HEK293 (cell line): ENCODE measurements around the gene VAV3.
A peak's percentile ranks its signal among the peaks of the same experiment; 100 is the strongest.

Experiments used
- AEBP2 ChIP-seq: fragments of 450-650 bp; formaldehyde crosslinking; IDR thresholded peaks from 2 replicates; pipeline ENCODE4 v1.5.1; 2016; ENCODE audit warnings: missing biosample characterization, missing genetic modification characterization, borderline replicate concordance
- GLIS2 ChIP-seq: fragments of 450-650 bp; formaldehyde crosslinking; IDR thresholded peaks from 2 replicates; pipeline ENCODE4 v1.5.1; 2016; ENCODE audit warnings: missing biosample characterization, missing genetic modification characterization
- KLF1 ChIP-seq: fragments of 450-650 bp; formaldehyde crosslinking; IDR thresholded peaks from 2 replicates; pipeline ENCODE4 v1.5.1; 2016; ENCODE audit warnings: missing biosample characterization, missing genetic modification characterization
- KLF7 ChIP-seq: fragments of 450-650 bp; formaldehyde crosslinking; IDR thresholded peaks from 2 replicates; pipeline ENCODE4 v1.5.1; 2016; ENCODE audit warnings: missing biosample characterization, missing genetic modification characterization, borderline replicate concordance
- OVOL3 ChIP-seq: fragments of 450-650 bp; formaldehyde crosslinking; IDR thresholded peaks from 2 replicates; pipeline ENCODE4 v1.5.1; 2016; ENCODE audit warnings: missing biosample characterization, missing genetic modification characterization
- PBX3 ChIP-seq: sonication (generic); formaldehyde crosslinking; IDR thresholded peaks from 2 replicates; pipeline ENCODE4 v1.8.1; 2022; ENCODE audit warnings: mild to moderate bottlenecking, moderate library complexity, missing genetic modification reagents
- SCRT2 ChIP-seq: fragments of 450-650 bp; formaldehyde crosslinking; IDR thresholded peaks from 2 replicates; pipeline ENCODE4 v1.5.1; 2016; ENCODE audit warnings: missing biosample characterization, missing genetic modification characterization
- ZBTB11 ChIP-seq: fragments of 450-650 bp; formaldehyde crosslinking; conservative IDR thresholded peaks from 2 replicates; pipeline ENCODE4 v1.5.1; 2016; ENCODE audit warnings: low read depth, missing biosample characterization, missing genetic modification characterization
- ZBTB44 ChIP-seq: fragments of 450-650 bp; IDR thresholded peaks from 2 replicates; pipeline ENCODE4 v1.5.1; 2018; ENCODE audit warnings: missing biosample characterization, mild to moderate bottlenecking, missing genetic modification characterization
- ZNF114 ChIP-seq: fragments of 450-650 bp; formaldehyde crosslinking; IDR thresholded peaks from 2 replicates; pipeline ENCODE4 v1.5.0; 2017; ENCODE audit warnings: missing biosample characterization, missing genetic modification characterization
- ZNF16 ChIP-seq: fragments of 450-650 bp; formaldehyde crosslinking; IDR thresholded peaks from 2 replicates; pipeline ENCODE4 v1.5.1; 2016; ENCODE audit warnings: low read depth, missing biosample characterization, missing genetic modification characterization
- ZNF175 ChIP-seq: fragments of 450-650 bp; formaldehyde crosslinking; IDR thresholded peaks from 2 replicates; pipeline ENCODE4 v1.5.1; 2016; ENCODE audit warnings: missing biosample characterization, missing genetic modification characterization
- ZNF19 ChIP-seq: fragments of 450-650 bp; formaldehyde crosslinking; IDR thresholded peaks from 2 replicates; pipeline ENCODE4; 2016; ENCODE audit warnings: missing biosample characterization, missing genetic modification characterization, low read depth
- ZNF266 ChIP-seq: fragments of 450-650 bp; formaldehyde crosslinking; IDR thresholded peaks from 2 replicates; pipeline ENCODE4 v1.5.1; 2016; ENCODE audit warnings: missing biosample characterization, missing genetic modification characterization, low read depth
- ZNF335 ChIP-seq: fragments of 450-650 bp; formaldehyde crosslinking; conservative IDR thresholded peaks from 2 replicates; pipeline ENCODE4 v1.5.1; 2016; ENCODE audit warnings: missing biosample characterization, missing genetic modification characterization
- ZNF366 ChIP-seq: fragments of 450-650 bp; formaldehyde crosslinking; conservative IDR thresholded peaks from 2 replicates; pipeline ENCODE4 v1.5.1; 2016; ENCODE audit warnings: missing biosample characterization, missing genetic modification characterization
- ZNF391 ChIP-seq: fragments of 450-650 bp; formaldehyde crosslinking; IDR thresholded peaks from 2 replicates; pipeline ENCODE4 v1.5.1; 2016; ENCODE audit warnings: low read depth, missing biosample characterization, missing genetic modification characterization, borderline replicate concordance
- ZNF529 ChIP-seq: fragments of 450-650 bp; formaldehyde crosslinking; IDR thresholded peaks from 2 replicates; pipeline ENCODE4 v1.5.1; 2017; ENCODE audit warnings: missing genetic modification characterization, missing biosample characterization; ENCODE audit not compliant: insufficient replicate concordance
- ZNF701 ChIP-seq: fragments of 450-650 bp; formaldehyde crosslinking; IDR thresholded peaks from 2 replicates; pipeline ENCODE4 v1.5.1; 2016; ENCODE audit warnings: missing biosample characterization, missing genetic modification characterization
- ZNF747 ChIP-seq: fragments of 450-650 bp; formaldehyde crosslinking; IDR thresholded peaks from 2 replicates; pipeline ENCODE4 v1.5.1; 2016; ENCODE audit warnings: missing biosample characterization, missing genetic modification characterization
- ZNF777 ChIP-seq: fragments of 450-650 bp; formaldehyde crosslinking; IDR thresholded peaks from 2 replicates; pipeline ENCODE4 v1.5.1; 2017; ENCODE audit warnings: missing biosample characterization, missing genetic modification characterization, borderline replicate concordance
- ZNF830 ChIP-seq: fragments of 450-650 bp; IDR thresholded peaks from 2 replicates; pipeline ENCODE4 v1.5.0; 2018; ENCODE audit warnings: missing biosample characterization, missing genetic modification characterization, low read depth, mild to moderate bottlenecking, moderate library complexity
- TF ChIP-seq, protein P1 (sequence below): fragments of 450-650 bp; formaldehyde crosslinking; IDR thresholded peaks from 2 replicates; pipeline ENCODE4 v1.5.1; 2016; ENCODE audit warnings: missing biosample characterization, missing genetic modification characterization, low read depth
- TF ChIP-seq, protein P2 (sequence below): fragments of 450-650 bp; formaldehyde crosslinking; IDR thresholded peaks from 2 replicates; pipeline ENCODE4 v1.5.1; 2017; ENCODE audit warnings: missing biosample characterization, missing genetic modification characterization
- TF ChIP-seq, protein P3 (sequence below): IDR thresholded peaks from 2 replicates; pipeline ENCODE4 v1.6.1; 2011; ENCODE audit warnings: mild to moderate bottlenecking, low read depth, low read length, borderline replicate concordance
- TF ChIP-seq, protein P4 (sequence below): fragments of 450-650 bp; formaldehyde crosslinking; IDR thresholded peaks from 2 replicates; pipeline ENCODE4 v1.5.1; 2017; ENCODE audit warnings: missing biosample characterization, missing genetic modification characterization

VAV3 gene

GRCh38 chr1:107682467-107682866 is 282.5 kb downstream of the VAV3 start (continued):
- TF ChIP-seq KLF7 (tag by site-specific recombination) (peak; percentile 86; the same call in 1 of the 2 replicates), ZNF701 (tag by site-specific recombination) (no peak), ZNF391 (tag by site-specific recombination) (no peak), ZNF16 (tag by site-specific recombination) (no peak), GLIS2 (no peak), ZNF529 (tag by site-specific recombination) (no peak), ZNF175 (tag by site-specific recombination) (no peak), SCRT2 (tag by site-specific recombination) (no peak), ZBTB11 (tag by site-specific recombination) (no peak), ZNF366 (peak; percentile 66), ZNF777 (tag by site-specific recombination) (no peak), ZBTB44 (tag by site-specific recombination) (peak; percentile 79; the same call in 1 of the 2 replicates), AEBP2 (no peak), OVOL3 (tag by site-specific recombination) (peak; percentile 91; the same call in 1 of the 2 replicates), ZNF114 (tag by site-specific recombination) (no peak), PBX3 (CRISPR knock-in tag) (no peak), ZNF747 (tag by site-specific recombination) (no peak), ZNF19 (tag by site-specific recombination) (no peak), ZNF335 (tag by site-specific recombination) (no peak), KLF1 (tag by site-specific recombination) (peak; percentile 93), ZNF830 (tag by site-specific recombination) (no peak), ZNF266 (tag by site-specific recombination) (no peak)
- TF ChIP-seq, protein P1, sequence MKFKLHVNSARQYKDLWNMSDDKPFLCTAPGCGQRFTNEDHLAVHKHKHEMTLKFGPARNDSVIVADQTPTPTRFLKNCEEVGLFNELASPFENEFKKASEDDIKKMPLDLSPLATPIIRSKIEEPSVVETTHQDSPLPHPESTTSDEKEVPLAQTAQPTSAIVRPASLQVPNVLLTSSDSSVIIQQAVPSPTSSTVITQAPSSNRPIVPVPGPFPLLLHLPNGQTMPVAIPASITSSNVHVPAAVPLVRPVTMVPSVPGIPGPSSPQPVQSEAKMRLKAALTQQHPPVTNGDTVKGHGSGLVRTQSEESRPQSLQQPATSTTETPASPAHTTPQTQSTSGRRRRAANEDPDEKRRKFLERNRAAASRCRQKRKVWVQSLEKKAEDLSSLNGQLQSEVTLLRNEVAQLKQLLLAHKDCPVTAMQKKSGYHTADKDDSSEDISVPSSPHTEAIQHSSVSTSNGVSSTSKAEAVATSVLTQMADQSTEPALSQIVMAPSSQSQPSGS (tag by site-specific recombination), result no peak
- TF ChIP-seq, protein P2, sequence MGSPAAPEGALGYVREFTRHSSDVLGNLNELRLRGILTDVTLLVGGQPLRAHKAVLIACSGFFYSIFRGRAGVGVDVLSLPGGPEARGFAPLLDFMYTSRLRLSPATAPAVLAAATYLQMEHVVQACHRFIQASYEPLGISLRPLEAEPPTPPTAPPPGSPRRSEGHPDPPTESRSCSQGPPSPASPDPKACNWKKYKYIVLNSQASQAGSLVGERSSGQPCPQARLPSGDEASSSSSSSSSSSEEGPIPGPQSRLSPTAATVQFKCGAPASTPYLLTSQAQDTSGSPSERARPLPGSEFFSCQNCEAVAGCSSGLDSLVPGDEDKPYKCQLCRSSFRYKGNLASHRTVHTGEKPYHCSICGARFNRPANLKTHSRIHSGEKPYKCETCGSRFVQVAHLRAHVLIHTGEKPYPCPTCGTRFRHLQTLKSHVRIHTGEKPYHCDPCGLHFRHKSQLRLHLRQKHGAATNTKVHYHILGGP (tag by site-specific recombination), result 0 out of 2 replicates have a peak, but pooled peaks have one; percentile 11
- TF ChIP-seq, protein P3, sequence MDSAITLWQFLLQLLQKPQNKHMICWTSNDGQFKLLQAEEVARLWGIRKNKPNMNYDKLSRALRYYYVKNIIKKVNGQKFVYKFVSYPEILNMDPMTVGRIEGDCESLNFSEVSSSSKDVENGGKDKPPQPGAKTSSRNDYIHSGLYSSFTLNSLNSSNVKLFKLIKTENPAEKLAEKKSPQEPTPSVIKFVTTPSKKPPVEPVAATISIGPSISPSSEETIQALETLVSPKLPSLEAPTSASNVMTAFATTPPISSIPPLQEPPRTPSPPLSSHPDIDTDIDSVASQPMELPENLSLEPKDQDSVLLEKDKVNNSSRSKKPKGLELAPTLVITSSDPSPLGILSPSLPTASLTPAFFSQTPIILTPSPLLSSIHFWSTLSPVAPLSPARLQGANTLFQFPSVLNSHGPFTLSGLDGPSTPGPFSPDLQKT, result no peak
- TF ChIP-seq, protein P4, sequence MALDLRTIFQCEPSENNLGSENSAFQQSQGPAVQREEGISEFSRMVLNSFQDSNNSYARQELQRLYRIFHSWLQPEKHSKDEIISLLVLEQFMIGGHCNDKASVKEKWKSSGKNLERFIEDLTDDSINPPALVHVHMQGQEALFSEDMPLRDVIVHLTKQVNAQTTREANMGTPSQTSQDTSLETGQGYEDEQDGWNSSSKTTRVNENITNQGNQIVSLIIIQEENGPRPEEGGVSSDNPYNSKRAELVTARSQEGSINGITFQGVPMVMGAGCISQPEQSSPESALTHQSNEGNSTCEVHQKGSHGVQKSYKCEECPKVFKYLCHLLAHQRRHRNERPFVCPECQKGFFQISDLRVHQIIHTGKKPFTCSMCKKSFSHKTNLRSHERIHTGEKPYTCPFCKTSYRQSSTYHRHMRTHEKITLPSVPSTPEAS (tag by site-specific recombination), result no peak
